GM19043 (cell line): ENCODE data around the gene HSPG2.
"Not testable (repeated sequence)": the region's sequence is repeated elsewhere in the genome, so short reads cannot be mapped to it uniquely, and the experiment has no call there.

Experiments used
- ATAC-seq: cut with Tn5 transposase; IDR thresholded peaks from one replicate; pipeline ENCODE4 v1.9.1; 2021; ENCODE audit warnings: low read depth; ENCODE audit not compliant: unreplicated experiment

HSPG2 gene

GRCh38 chr1:21914880-21915640, 22.1 kb downstream of the HSPG2 start:
- ATAC-seq, result no peak

- no peak for ATAC-seq
These were observed 22.7 kb downstream of the HSPG2 start for GRCh38 chr1:21914450-21914849.

GRCh38 chr1:21913763-21914162, 23.3 kb downstream of the HSPG2 start:
- no peak for ATAC-seq

GRCh38 chr1:21913258-21913657, 23.9 kb downstream of the HSPG2 start:
- ATAC-seq, result no peak

GRCh38 chr1:21912038-21912758, 24.9 kb downstream of the HSPG2 start:
- no peak for ATAC-seq

- no peak for ATAC-seq
These were observed 25.7 kb downstream of the HSPG2 start for GRCh38 chr1:21911205-21912001.

- no peak for ATAC-seq
These were observed 26.4 kb downstream of the HSPG2 start for GRCh38 chr1:21910558-21911204.

- ATAC-seq, result no peak
These were observed 27.2 kb downstream of the HSPG2 start for GRCh38 chr1:21909787-21910503.

GRCh38 chr1:21909286-21909759, 27.8 kb downstream of the HSPG2 start:
- ATAC-seq, result no peak

GRCh38 chr1:21907737-21908534, 29.2 kb downstream of the HSPG2 start:
- not testable (repeated sequence) for ATAC-seq

GRCh38 chr1:21907079-21907418, 30.1 kb downstream of the HSPG2 start:
- no peak for ATAC-seq

- no peak for ATAC-seq
These were observed 30.7 kb downstream of the HSPG2 start for GRCh38 chr1:21906173-21907078.

- no peak for ATAC-seq
These were observed 32.2 kb downstream of the HSPG2 start for GRCh38 chr1:21904704-21905520.

- no peak for ATAC-seq
These were observed 32.7 kb downstream of the HSPG2 start for GRCh38 chr1:21904454-21904703.

GRCh38 chr1:21903638-21904453, 33.3 kb downstream of the HSPG2 start:
- no peak for ATAC-seq

- ATAC-seq, result no peak
These were observed 34.8 kb downstream of the HSPG2 start for GRCh38 chr1:21902026-21903012.
